Raji (cell line): ENCODE measurements around the gene MYL10.

Experiments used
- POLR2A ChIP-seq: IDR thresholded peaks from 2 replicates; pipeline ENCODE4 v1.6.1; 2011; ENCODE audit warnings: low read depth, low read length, control low read depth; ENCODE audit not compliant: insufficient read depth

The MYL10 gene

GRCh38 chr7:101630591-101630990, 1.5 kb upstream of the MYL10 start:
- no peak for TF ChIP-seq POLR2A

- no peak for TF ChIP-seq POLR2A
These were observed 574 bp downstream of the MYL10 start for GRCh38 chr7:101628522-101628921.

GRCh38 chr7:101626758-101627157, 2.3 kb downstream of the MYL10 start:
- no peak for TF ChIP-seq POLR2A

GRCh38 chr7:101626069-101626671, 2.9 kb downstream of the MYL10 start:
- TF ChIP-seq POLR2A: no peak

GRCh38 chr7:101625031-101625791, 3.9 kb downstream of the MYL10 start:
- no peak for TF ChIP-seq POLR2A

- TF ChIP-seq POLR2A: no peak
These were observed 4.7 kb downstream of the MYL10 start for GRCh38 chr7:101624246-101625001.

GRCh38 chr7:101622609-101623173, 6.4 kb downstream of the MYL10 start:
- no peak for TF ChIP-seq POLR2A

- TF ChIP-seq POLR2A: no peak
These were observed 8.1 kb downstream of the MYL10 start for GRCh38 chr7:101620991-101621390.

- TF ChIP-seq POLR2A: no peak
These were observed 8.7 kb downstream of the MYL10 start for GRCh38 chr7:101620395-101620794.

GRCh38 chr7:101618916-101619315, 10.2 kb downstream of the MYL10 start:
- no peak for TF ChIP-seq POLR2A

- no peak for TF ChIP-seq POLR2A
These were observed 10.8 kb downstream of the MYL10 start for GRCh38 chr7:101618207-101618839.

- no peak for TF ChIP-seq POLR2A
These were observed 11.5 kb downstream of the MYL10 start for GRCh38 chr7:101617451-101618206.

GRCh38 chr7:101615446-101615845, 13.7 kb downstream of the MYL10 start:
- no peak for TF ChIP-seq POLR2A

GRCh38 chr7:101614939-101615302, 14.2 kb downstream of the MYL10 start:
- no peak for TF ChIP-seq POLR2A
